ENCODE results near the gene LAMB3.

The LAMB3 gene

DNA sequence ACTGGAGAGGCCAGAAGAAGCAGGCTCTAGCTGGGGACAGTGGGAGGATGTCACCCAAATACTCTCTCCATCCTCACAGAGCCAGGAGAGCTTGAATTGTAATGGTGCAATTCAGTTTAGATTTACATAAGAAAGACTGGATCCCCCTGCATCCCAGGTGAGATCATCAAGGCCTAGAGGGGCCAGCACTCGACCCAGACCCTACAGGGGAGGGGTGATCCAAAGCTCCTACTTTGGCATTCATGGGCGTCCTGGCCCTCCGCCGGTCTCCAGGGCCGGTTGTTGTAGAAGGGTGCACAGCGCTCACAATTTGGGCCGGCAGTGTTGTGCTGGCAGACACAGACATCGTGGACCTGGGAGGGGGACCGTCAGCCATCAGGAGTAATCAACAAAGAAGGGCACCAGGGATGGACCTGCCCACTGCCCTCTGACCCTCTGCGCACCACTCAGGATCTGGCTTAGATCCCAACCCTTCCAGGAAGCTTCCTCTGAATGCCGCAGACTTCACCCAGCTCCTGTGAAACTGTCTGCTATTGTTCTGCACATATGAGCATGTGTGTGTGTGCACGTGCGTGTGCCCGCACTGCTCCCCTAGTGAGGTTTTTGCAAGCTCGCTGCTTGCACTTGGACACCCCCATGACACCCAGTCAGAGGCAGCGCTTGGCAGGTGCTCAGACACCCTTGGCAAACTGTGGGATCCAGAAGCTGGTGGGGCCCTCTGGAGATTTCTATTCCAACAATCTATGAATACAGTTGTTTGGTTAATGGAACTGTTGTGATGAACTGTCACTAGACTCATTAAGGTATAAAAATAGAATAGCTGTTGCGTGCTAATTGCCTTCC lies 21.6 kb downstream of the LAMB3 start:
- no peak for DNase-seq

DNA sequence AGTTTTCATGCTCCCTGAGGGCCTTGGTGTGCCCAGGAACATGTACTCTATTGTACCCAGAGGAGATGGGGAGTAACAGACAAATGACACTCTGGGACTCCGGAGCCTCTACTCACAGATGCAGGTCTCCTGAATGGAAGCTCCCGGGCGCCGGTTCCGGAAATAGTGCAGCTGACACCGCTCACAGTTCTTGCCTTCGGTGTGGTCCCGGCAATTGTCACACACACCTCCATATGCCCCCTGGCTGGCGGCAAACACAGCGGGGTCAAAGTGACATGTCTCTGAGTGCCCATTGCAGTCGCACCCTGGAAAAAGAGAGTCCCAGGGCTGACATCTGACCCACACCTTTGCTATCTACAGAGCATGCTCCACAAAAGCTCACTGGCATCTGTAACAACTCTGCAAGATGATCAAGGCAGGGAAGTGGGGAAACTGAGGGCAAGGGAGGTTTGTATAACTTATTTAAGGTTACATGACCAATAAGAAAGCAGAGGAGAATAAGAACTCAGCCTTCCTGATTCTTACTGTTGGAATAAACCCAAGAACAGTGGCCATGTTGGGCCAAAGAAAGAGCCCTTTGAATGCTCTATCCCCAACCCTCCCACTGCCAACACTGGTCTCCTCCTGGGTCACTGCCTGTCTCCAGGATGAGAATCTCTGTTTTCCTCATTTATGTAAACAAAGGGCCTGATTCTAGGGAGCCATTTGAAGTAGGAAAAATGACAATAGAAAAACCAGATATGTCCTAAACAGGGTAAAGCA lies 22.4 kb downstream of the LAMB3 start:
- DNase-seq: no peak

DNA sequence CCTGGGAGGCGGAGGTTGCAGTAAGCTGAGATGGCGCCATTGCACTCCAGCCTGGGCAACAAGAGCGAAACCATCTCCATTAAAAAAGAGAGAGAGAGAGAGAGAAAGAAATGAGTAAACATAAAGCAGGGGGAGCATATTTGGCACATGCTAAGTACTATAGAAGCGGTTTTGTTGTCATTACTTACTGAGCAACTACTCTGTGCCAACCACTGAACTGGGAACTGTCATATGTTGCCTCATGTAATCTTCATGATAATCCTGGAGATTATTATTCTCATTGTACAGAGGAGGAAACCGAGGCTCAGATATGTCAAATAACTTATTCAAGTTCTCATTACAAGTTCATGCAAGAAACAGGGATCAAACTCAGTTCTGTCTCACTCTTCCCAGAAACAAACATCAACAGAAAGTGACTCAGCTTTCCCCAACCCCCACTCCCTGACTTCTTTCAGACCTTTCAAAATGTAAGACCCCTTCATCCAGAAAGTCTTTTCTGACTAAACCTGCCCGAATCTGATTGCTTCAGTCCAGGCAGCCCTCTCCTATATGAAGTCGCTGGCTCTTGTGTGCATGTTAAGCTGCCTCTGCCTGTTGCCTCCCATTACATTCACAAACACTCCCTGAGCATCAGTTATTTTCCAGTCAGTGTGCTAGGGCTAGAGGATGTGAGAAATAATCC lies 23.5 kb downstream of the LAMB3 start:
- no peak for DNase-seq

DNA sequence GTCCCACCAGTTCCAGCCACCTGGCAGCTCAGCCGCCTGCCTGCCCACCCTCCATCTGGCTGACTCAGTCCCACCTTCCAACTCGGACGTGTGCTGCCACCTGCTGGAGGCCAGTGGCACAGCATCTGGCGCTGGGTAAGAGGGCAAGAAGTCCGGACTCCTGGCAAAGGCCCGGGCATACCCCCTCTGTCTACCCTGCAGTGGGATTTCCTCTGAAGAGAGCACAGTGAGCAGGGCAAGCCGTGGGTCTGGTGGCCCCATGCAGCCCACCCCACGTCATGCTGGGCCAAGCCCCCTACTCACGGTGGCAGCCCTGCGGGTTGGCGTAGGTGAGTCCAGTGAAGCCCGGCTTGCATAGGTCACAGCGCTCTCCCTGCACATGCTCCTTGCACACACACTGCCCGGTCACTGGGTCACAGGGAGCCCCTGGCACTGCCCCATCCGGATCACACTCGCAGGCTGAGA lies 24.5 kb downstream of the LAMB3 start:
- peak; percentile 19 for DNase-seq

DNA sequence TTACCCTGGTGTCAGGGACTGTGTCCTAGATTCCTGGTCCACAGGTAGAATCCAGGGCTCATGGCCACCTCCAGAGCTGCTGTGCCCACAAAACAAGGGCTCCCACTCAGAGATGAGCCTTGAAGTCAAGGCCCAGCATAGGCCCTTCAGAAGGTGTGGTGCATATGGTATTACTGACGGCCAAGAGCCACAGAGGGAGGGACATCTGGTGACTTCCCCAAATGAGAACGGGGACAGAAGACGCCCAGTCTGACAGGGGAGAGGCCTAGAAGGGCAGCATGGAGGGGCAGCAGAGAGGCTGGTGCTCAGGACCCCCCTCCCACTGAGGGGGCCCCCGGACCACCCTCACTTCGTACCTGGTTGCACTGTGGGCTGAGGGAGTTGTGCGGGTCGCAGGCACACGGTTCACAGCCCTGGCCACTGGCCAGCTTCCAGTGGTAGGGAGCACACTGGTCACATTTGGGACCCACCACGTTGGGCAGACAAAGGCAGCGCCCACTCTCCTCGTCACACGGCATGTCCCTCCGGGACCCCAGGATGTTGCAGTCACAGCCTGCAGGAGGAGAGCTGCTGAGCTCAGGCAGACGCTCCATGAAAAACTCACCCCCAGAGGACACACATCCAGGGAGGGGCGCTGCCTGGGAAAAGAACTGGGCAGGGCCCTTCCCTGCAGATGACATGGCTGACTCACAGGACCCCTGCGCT lies 25.0 kb downstream of the LAMB3 start:
- DNase-seq: no peak

DNA sequence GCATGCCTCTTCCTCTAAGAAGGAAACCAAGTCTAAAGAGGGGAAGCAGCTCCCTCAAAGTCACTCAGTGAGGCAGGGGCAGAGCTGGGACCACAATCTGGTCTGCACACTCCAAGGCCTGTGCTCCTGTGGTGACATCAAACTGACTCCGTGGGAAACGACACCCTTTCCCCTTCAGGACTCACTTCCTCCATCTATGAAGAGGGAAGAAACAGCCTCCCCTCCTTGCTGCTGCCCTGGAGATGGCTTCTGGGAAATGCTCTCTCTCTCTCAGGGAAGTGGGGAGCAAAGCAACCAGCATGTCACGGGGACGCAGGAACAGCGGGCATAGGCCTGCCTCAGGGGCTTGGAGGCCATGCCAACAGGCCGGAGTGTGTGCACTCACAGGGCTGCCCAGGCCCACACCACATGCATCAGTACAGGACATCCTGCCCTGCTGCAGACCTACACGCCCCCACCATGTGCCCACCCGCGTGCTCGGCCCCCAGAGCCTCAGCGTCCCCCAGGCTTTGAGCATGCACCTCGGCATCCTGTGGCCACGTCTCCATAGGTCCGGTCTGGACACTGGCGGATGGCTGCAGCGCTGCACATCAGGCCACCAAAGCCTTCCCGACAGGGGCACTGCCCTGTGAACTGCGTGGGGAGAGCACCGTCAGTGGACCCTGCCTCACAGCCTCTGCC lies 25.7 kb downstream of the LAMB3 start:
- no peak for DNase-seq

DNA sequence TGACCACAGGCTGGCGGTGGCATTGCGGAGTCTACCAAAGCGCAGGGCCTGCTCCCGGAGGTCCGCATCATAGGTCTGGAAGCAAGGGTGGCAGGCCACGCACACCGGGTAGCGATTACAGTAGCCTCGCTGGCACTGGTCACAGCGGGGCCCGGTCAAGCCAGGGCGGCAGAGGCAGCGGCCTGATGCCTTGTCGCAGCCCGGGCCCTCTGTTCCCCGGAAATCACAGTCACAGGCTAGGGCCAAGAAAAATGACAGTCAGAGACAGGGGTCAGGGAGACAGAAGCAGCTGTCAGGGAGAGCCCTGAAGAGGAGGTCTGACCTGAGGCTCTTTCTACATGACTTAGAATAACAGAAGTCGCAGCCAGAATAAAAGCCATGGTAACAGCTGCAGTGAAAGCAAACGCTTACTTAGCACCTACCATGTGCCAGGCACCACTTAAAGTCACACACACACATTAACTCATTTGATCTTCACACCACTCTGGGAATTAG lies 26.4 kb downstream of the LAMB3 start:
- DNase-seq: no peak

DNA sequence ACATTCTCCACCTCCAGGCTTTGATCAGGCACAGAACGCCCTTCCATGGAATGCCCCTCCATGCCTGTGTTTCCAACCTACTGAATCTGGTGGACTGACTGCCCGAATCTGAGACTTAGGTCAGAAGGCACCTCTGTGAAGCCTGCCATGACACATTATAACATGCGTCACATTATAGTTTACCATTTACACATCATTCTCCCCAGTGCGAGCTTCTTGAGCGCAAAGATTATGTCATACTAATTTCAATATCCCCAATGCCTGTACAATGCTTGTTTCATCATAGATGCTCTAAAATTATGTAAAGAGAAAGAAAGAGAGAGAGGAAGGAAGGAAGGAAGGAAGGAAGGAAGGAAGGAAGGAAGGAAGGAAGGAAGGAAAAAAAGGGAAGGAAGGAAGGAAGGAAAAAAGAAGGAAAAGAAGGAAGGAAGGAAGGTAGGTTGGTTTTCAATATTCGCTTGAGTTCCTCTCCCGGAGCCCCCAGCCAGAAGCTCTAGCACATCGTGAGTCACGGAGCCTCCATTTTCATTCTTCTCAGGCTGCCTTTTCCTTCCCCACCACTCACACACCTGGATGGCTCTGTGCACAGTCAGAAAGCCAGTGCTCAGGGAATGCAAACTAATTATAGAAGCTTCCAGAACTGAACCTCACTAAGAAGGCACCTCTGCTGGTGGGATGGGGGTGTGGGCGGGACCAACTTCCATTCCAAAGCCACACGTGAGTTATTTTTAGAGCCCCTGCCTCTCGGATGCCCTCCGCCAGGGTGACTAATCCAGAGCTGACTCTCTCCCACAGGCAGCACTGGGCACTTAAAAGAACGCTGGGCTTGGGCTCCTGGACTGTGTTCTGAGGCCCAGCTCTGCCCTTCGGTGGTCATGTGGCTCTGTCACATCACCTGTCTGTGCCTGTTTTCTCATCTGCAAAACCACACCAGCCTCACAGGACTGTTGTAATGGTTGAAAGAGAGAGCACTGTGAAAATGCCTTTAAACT lies 27.4 kb downstream of the LAMB3 start:
- DNase-seq: no peak

DNA sequence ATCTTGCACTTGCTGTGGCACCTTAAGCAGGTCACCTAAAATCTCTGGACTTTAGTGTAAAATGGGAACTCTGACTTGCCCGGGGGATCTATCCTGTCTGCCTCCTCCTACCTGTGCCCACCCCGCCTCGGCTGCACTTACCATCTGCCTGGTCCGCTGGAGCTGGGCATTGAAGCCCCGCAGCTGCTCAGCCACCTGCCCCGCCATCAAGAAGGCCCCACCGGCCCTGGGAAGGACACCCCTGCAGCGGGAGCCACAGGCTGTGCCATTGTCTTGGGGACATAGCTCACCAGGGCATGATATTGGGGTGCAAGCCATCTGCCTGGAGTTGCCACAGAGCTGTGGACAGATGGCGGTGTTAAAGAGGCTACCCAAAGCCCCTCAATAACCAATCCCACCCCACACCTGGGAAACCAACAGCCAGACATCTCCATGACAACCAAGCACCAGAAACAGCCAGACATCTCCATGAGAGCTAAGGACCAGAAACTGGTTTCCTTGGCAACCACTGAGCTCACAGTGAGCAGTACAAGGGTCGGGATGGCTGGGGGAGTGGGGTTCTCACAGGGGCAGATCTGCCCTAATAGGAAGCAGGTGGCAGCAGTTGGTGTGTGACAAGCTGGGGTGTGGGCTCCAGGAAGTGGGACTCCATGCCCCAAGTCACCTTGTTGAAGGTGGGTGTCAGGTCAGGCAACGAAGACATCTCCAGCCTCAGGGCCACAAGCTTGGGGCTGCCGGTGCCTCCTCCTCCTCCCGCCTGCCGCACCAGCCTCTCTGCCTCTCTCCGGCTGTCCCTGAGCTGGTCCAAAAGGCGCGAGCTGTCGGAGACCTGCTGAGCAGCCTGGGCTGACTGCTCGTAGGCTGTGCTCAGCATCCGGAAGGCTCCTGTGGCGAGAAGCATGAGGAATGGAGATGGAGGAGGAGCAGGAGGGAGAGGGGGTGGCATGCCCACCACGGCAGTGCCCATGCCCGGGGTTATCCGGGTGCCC lies 29.1 kb downstream of the LAMB3 start:
- DNase-seq: no peak

DNA sequence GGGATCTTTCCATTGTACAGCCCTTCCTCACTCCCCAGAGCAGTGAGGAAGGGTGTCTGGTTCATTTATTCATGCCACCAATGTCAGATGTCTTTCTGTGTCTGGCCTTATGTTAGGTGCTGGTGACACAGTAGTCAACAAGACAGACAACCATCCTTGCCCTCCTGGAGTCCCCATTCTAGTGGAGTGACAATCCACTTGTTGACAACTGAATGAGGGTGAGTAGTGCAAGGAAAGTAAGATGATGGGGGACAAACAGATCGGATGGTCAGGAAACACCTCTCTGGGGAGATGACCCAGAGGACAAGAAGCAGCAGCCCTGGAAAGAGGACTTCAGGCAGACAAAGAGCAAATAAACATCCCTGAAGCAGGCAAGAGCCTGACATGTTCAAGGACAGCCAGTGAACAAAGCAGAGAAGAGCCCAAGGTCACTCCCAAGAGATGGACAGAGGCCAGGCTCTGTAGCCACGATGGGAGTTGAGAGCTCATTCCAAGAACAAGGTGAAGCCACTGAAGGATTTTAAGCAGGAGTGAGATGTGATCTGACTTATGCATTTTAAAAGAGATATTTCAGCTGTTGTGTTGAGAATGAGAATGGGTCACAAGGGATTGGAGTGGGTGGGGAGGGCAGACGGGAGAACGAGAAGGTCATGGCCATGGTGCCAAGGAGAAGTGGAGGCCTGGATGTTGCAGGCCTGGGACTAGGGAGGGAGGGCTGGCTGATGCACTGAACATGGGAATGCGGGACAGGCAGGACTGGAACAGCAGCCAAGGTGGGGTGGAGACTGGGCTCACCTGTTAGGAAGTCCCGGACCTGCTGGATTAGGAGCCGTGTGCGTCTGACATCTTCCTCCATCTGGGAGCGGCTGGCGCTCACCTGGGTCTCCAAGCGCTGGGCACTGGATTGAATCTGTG lies 30.2 kb downstream of the LAMB3 start:
- peak; percentile 7 for DNase-seq

DNA sequence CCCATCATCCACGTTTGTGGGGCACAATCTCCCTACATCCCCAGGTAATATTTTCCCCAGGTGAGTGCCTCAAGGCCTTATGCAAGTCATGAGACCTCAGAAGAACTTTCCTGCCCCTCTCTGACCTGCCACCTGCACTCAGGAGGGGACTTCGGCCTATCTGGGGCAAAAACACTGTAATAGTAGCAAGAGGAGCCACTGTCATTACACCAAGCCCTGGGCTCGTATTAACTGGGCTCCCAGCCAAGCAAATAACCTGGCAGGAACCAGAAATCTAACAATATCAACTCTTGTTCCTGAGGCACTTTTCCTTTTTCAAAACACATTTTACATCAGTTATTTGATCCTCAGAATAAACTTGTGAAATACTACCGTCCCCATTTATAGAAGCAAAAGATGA lies 30.9 kb downstream of the LAMB3 start:
- DNase-seq: peak; percentile 25

DNA sequence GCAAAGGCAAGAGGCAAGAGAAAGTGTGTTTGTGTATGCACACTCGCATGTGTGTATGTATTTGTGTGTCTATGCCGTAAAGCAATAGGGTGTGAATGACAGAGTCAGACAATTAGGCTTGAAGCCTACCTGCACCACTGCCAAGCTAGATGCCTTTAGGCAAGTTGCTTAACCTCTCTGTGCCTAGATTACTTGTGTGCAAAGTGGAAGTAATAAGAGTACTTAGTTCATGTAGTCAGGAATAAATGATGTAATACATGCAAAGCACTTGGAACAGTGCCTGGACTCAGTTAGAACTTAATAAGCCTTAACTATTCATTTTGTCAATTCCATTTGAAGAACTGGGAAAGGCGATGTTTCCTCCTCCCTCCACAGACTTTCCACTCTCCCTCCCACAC lies 31.7 kb downstream of the LAMB3 start:
- peak; percentile 40 for DNase-seq

DNA sequence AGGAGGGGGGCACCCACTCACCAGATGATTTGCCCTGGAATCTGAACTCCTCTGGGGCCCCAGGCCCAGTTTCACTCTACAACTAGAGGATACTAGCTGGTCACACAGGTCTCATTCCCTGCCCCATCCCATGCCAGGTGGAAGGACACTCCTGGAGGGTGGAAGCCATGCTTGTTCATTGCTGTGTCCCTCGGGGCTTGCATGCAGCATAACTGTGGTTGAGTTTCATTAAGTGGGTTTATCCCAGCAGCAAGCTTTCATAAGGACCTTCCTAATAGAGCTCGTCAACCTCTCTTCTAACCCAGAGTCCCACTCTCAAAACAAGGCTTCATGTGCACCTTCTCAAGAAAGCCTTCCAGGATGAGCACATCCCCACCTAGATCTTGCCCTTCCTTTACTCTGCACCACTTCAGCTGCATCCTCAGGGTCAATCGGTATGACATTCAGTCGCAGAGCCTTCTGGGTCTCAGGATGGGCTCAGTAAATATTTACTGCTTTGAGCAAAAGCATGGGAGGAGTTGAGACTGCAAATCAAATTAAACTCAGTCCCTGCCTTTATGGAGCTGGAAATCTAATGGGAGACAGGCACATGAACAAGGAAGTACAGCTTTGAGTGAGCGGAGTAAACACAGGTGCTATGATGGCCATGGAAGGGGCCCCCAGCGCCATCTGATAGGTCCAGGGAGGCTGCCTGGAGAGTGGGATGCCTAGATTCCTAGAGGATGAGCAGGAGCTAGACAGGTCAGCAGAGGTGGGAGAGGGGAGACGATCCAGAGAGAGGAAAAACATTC lies 32.3 kb downstream of the LAMB3 start:
- DNase-seq: peak; percentile 58

DNA sequence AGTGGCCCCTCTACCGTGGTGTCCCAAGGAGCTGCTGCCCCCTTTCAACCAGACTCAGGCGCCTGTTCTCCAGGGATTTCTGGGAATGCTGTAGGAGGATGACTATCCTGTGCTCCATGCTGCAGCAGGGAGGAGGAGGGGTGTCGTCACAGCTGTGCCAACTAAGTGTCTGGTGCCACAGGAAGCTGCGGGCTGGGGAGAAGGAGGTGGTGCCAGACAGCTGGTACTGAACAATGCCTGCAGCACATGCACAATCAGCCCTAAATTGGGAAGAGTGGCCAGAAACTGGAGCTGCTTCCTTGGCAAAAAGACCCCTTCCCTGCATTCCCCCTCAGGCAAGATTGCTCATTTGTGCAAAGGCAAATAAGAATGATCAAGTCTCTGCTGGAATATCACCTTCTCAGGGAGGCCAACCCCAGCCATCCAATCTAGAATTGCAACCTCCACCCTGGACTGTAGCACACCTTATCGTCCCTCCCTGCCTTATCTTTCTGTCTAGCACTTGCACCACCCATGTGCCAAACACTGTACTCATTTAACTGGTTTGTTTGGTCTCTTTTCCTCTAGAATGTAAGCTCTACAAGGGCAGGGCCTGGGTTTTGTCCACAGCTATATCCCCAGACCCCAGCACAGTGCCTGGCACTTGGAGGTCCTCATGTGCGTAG lies 33.3 kb downstream of the LAMB3 start:
- DNase-seq: peak; percentile 51

DNA sequence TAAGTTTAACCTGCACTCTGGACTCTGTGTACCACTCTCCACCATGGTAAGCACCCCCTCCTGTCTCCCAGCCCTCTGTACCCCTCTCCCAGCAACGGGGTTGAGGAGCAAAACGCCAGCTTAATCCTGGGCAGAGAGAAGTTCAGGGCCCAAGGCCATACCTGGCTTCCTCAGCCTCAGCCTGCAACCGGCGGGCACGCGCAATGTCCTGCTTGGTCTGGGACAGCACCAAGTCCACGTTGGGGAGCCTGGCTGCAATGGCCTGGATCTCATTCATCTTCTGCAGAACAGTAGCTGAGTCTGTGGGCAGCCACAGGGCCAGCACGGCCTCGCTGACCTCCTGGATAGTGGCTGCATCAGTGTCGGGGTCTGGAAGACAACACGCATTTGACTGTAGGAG lies 33.9 kb downstream of the LAMB3 start:
- DNase-seq: no peak

DNA sequence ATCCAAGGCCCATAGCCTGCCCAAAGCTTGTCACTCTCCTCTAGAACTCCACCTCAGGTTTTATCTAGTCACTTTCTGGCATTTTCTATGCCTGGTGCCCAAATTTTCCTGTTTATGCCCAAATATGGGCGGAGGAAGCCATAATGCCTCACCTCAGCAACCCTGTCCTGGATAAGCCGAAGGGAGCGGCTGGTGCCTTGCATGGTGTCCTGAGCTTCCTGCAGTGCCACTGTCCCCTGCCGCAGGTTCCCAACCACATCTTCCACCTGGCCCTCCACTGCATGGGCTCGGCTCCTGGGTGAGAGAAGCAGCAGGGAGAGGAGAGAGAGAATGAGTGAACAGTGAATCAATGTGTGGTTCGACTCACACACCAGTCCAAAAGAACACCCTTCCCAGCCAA lies 34.5 kb downstream of the LAMB3 start:
- DNase-seq: no peak

DNA sequence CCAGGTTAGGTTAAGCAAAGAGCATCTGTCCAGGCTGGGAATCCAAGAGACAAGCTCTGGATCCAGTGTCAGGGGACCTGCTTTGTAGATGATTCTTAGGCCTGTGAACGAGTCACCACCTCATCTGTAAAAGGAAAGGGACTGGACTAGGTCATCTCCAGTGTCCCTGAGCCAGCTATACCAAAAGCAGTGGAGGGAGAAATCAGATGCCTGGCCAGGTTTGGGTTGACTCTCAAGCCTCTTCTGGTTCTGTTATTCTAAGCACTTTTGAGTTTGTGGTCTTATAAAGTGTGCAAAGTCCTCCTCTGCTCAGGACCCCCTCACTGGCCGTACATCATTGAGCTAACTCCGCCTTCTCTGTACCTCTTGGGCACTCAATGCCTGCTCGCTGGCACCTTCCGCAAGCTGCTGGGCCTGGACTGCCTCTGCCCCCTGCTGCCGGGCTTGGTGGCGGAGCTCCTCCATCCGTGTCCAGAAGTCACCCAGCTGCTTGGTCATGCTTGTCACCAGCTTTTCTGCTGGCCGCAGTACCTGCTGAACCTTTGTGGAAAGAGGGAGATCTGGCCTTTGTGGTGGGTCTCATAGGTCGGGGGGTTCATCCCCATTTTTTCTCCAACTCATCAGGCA lies 35.1 kb downstream of the LAMB3 start:
- no peak for DNase-seq

Data from NCI-H2029 (cell line).